Omental fat pad (tissue), 4 donors: ENCODE measurements around the gene EFCAB6. TPM values are rescaled to one million over a fixed set of nuclear protein-coding genes. Genes with fewer than 3 reads are reported as not detected.

Experiments used
- ATAC-seq: fragments of 150-250 bp; one replicate; pipeline ENCODE4 v1.9.1; 2016; ENCODE audit warnings: mild to moderate bottlenecking, moderate library complexity; ENCODE audit not compliant: low FRiP score
- DNase-seq: peaks from one replicate; pipeline ENCODE4 v3.0.0-alpha.2; 2019; ENCODE audit warnings: low spot score
- total RNA-seq, 4 donors: library from RNA; depleted of rRNA; stranded (reverse); fragments of >200 nt; gene quantifications; one replicate each; pipeline ENCODE4 v1.1.0, GENCODE V29; 2016
- TF ChIP-seq, protein P1 (sequence below), 3 donors: fragments of 450-650 bp; IDR thresholded peaks; one replicate each; pipeline ENCODE4 v1.5.1; 2016 to 2017; ENCODE audit warnings: antibody characterized with exemption in 3 of 3, mild to moderate bottlenecking in 3 of 3, moderate library complexity in 2 of 3

Gene EFCAB6
- total RNA-seq, 4 donors from 2014 or later: 0.48 to 3.2 (median 1.9) TPM

DNA sequence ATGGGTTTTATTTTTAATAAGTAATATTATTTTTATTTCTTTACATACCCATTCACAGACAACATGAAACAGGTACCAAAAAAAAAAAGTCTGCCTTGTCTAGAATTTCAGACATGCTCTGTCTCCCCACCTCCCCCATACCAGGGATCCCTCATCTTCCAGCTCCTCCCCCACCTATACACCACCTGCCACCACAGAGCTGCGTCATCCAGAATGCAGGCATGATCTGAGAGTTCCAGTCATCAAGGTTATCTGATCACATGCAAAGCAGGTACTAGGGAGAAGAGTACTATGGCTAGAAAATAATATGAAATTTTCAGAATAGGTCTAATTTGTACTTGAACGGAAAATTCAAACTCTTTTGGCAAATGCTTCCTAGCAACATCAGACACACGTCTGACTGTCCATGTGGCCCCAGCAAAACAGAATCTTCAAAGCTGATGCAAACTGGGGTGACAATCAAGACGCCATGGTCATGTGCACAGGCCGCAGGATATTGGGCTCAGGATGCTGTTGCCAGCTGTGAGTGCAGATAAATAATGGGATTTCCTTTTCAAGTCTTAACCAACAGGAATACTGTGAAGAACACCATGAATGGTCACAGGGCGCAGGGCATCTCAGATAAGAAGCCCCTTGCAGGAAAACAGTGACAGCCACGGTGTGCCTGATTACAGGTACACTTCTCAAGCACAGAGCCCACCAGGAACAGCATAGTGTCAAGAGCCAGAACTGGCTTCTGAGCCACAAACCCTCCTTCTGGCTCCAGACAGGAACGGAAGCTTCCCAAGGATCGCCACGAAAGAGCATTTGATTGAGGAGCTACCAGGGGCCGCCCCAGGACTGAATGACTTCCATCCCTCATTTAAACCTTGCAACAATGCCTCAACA is 169.5 kb downstream of the EFCAB6 start:
- DNase-seq (no peak), ATAC-seq (no peak)
- TF ChIP-seq, protein P1, sequence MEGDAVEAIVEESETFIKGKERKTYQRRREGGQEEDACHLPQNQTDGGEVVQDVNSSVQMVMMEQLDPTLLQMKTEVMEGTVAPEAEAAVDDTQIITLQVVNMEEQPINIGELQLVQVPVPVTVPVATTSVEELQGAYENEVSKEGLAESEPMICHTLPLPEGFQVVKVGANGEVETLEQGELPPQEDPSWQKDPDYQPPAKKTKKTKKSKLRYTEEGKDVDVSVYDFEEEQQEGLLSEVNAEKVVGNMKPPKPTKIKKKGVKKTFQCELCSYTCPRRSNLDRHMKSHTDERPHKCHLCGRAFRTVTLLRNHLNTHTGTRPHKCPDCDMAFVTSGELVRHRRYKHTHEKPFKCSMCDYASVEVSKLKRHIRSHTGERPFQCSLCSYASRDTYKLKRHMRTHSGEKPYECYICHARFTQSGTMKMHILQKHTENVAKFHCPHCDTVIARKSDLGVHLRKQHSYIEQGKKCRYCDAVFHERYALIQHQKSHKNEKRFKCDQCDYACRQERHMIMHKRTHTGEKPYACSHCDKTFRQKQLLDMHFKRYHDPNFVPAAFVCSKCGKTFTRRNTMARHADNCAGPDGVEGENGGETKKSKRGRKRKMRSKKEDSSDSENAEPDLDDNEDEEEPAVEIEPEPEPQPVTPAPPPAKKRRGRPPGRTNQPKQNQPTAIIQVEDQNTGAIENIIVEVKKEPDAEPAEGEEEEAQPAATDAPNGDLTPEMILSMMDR (IDR thresholded peaks at IDR 0.05): no peak

DNA sequence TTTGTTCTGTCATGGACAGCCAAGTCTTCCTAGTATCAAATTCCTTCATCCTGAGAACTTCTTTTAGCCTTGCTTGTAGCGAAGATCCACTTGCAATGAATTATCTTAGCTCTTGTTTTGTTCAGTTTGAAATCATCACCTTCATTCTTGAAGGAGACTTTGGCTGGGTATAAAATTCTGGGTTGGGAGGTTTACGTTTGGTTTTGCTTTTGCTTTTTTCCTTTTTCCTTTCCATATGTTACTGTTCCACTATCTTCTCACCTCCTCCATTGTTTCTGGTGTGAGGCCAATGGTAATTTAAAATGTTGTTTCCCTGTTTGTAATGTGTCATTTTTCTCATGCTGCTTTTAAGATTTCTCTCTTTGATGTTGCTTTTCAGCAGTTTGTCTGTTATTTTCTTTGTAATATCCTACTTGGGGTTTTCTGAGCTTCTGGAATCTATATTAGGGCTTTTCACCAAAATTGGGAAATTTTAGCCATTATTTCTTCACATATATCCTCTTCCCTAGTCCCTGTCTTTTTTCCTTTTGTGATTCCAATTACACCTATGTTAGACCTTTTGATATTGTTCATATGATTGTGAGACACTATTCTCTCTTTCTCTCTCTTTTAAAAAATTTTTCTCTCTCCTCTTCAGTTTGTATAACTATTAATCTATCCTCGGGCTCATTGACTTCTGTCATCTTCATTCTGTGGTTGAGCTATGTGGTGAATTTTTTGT is 172.7 kb downstream of the EFCAB6 start:
- DNase-seq: no peak
- ATAC-seq: no peak
- TF ChIP-seq, protein P1 (IDR thresholded peaks at IDR 0.05): no peak

GRCh38 chr22:43637275-43638260 is 174.5 kb downstream of the EFCAB6 start:
- TF ChIP-seq, protein P1 (IDR thresholded peaks at IDR 0.05): no peak
- DNase-seq (no peak), ATAC-seq (no peak)

- DNase-seq (no peak), ATAC-seq (no peak)
- TF ChIP-seq, protein P1 (IDR thresholded peaks at IDR 0.05): no peak
Observed at GRCh38 chr22:43636086-43636485, 176.0 kb downstream of the EFCAB6 start.

GRCh38 chr22:43635101-43635500 is 177.0 kb downstream of the EFCAB6 start:
- TF ChIP-seq, protein P1 (IDR thresholded peaks at IDR 0.05): no peak
- no peak for DNase-seq
- no peak for ATAC-seq

DNA sequence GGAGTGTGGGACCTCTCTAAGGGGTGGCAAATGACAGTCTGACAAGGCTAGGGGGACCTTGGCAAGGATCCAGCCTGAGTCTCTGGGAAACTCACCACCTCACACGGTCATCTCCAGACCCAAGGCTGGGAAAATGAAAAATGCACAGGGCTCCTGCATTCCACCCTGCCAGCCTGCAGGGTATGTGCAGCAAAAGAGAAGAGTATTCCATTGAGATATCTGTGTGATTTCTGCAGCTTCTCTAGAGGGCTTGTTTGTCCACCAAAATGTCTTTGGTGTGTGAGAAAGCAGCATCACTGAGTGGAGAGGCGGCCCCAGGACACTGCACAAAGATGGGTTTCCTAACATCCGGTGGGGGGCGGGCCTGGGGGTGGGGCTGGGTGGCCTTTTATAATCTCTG is 177.8 kb downstream of the EFCAB6 start:
- DNase-seq: no peak
- TF ChIP-seq, protein P1 (IDR thresholded peaks at IDR 0.05): no peak
- ATAC-seq: no peak
